SK-N-MC (cell line): ENCODE measurements around the gene HLCS.
A peak's percentile ranks its signal among the peaks of the same experiment; 100 is the strongest.
"Not testable (repeated sequence)": the region's sequence is repeated elsewhere in the genome, so short reads cannot be mapped to it uniquely, and the experiment has no call there.

Experiments used
- DNase-seq: peaks from one replicate; pipeline ENCODE4 v3.0.0-alpha.2; 2011; ENCODE audit warnings: low read depth, low spot score
- H3K27ac ChIP-seq: fragments of 200-600 bp; sonication (generic); 2 replicates; pipeline ENCODE4 v1.5.1; 2016; ENCODE audit warnings: mixed run types
- H3K36me3 ChIP-seq: fragments of 200-600 bp; sonication (generic); 2 replicates; pipeline ENCODE4 v1.6.1; 2017; ENCODE audit warnings: antibody characterized with exemption, low read length, mixed read lengths; ENCODE audit not compliant: insufficient read depth
- H3K4me3 ChIP-seq: fragments of 200-600 bp; sonication (generic); 2 replicates; pipeline ENCODE4 v1.5.1; 2016
- H3K9ac ChIP-seq: fragments of 200-600 bp; sonication (generic); 2 replicates; pipeline ENCODE4 v1.8.0; 2017; ENCODE audit warnings: mixed run types, mixed read lengths; ENCODE audit not compliant: insufficient read length
- H3K9me3 ChIP-seq: fragments of 200-600 bp; sonication (generic); 2 replicates; pipeline ENCODE4 v1.6.1; 2017; ENCODE audit warnings: low read depth, mild to moderate bottlenecking, antibody characterized with exemption, low read length, moderate library complexity, mixed read lengths
- EZH2 ChIP-seq: fragments of 200-600 bp; sonication (generic); IDR thresholded peaks from one replicate; pipeline ENCODE4 v1.6.1; 2017; ENCODE audit warnings: antibody characterized with exemption
- FOXP2 ChIP-seq: optimal IDR thresholded peaks from 2 replicates; pipeline ENCODE3; 2011; ENCODE audit warnings: mild to moderate bottlenecking, moderate library complexity; ENCODE audit not compliant: insufficient read depth; ENCODE audit errors: extremely low read length, control extremely low read depth
- POLR2AphosphoS5 ChIP-seq: IDR thresholded peaks from 2 replicates; pipeline ENCODE4 v1.6.1; 2012; ENCODE audit warnings: mild to moderate bottlenecking, low read depth, low read length, borderline replicate concordance

Gene HLCS

DNA sequence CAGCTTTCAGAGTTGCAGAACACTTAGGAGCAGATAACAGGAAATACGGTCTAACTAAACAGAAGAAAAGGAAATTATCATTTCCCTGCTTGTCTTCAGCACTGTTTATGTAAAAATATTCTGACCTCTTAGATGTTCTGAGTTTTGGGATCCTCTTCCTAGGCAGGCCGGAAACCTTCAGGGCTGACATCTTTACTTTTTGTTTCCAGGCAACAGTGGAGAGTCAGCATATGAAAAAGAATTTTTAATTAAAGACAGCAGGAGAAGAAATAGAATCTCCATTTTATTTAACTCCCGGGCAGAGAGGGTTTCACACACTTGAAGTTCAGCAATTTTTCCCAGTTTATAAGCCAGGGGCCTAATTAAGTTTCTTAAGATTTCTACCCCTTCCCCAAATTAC is 35.0 kb upstream of the HLCS start:
- peak; percentile 89 for DNase-seq
- Histone ChIP-seq H3K9me3 (no peaks in the 10 kb centered on the region), H3K36me3 (no peaks in the 10 kb centered on the region), H3K27ac (peak overlapping the region; percentile 84; the same call in 1 of the 2 replicates), H3K4me3 (peak overlapping the region; percentile 35), H3K9ac (peak overlapping the region; percentile 27)
- TF ChIP-seq FOXP2 (no peak), EZH2 (no peak), POLR2AphosphoS5 (no peak; the same call in 1 of the 2 replicates)

DNA sequence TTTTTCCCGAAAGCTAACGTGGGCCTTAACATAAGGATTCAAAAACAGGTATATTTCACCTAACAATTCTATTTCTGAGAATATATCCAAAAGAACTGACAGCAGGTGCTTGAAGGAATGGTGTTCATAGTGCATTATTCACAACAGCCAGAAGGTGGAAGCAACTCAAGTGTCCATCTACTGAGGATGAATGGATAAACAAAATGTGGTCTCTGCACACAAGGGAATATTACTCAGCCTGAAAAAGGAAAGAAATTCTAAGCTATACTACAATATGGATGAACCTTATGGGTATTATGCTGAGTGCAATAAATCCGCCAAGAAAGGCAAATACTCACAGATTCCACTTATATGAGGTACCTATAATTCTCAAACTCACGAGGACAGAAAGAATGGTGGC is 33.9 kb upstream of the HLCS start:
- Histone ChIP-seq H3K27ac (no peak overlapping the region), H3K4me3 (no peak overlapping the region), H3K9me3 (no peaks in the 10 kb centered on the region), H3K36me3 (no peaks in the 10 kb centered on the region), H3K9ac (no peak overlapping the region)
- TF ChIP-seq EZH2 (no peak), POLR2AphosphoS5 (no peak), FOXP2 (no peak)
- DNase-seq: no peak

DNA sequence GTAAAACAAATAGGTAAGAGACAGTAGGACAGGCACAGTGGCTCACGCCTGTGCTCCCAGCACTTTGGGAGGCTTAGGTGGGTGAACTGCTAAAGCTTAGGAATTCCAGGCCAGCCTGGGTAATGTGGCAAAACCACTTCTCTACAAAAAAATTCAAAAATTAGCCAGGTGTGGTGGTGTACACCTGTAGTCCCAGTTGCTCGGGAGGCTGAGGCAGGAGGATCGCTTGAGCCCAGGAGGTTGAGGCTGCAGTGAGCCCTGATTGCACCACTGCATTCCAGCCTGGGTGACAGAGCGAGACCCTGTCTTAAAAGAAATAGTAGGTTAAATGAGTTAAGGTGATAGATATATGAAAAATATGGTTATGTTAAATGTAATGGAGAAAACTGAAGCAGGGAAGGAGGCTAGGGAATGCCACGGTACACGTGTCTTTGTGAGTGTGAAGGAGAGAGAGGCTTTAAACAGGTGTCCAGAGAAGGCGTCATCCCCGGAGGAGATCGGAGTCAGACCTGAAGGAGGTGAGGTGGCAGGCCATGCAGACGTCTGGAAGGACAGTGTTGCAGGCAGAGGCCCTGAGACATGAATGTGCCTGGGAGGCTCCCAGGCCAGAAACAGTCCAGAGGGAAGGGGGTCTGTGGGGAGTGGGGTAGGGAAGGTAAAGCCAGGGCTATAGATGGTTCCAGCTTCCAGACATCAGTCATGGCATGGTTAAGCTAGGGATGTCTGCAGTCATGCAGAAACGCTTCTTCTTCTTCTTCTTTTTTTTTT is 32.8 kb upstream of the HLCS start:
- TF ChIP-seq FOXP2 (no peak), POLR2AphosphoS5 (no peak), EZH2 (no peak)
- H3K9me3 ChIP-seq: no peaks in the 10 kb centered on the region
- no peak overlapping the region for H3K9ac ChIP-seq
- H3K36me3 ChIP-seq: no peaks in the 10 kb centered on the region
- H3K4me3 ChIP-seq: no peak overlapping the region
- no peak overlapping the region for H3K27ac ChIP-seq
- no peak for DNase-seq

GRCh38 chr21:36995285-36995684 is 28.8 kb upstream of the HLCS start:
- not testable (repeated sequence) for H3K36me3 ChIP-seq, H3K9me3 ChIP-seq, DNase-seq, H3K9ac ChIP-seq, H3K27ac ChIP-seq, H3K4me3 ChIP-seq

GRCh38 chr21:36994501-36995158 is 28.2 kb upstream of the HLCS start:
- Histone ChIP-seq H3K4me3 (no peak overlapping the region), H3K27ac (no peak overlapping the region), H3K36me3 (no peaks in the 10 kb centered on the region), H3K9ac (no peak overlapping the region), H3K9me3 (no peaks in the 10 kb centered on the region)
- TF ChIP-seq EZH2 (no peak), FOXP2 (no peak), POLR2AphosphoS5 (no peak)
- no peak for DNase-seq

DNA sequence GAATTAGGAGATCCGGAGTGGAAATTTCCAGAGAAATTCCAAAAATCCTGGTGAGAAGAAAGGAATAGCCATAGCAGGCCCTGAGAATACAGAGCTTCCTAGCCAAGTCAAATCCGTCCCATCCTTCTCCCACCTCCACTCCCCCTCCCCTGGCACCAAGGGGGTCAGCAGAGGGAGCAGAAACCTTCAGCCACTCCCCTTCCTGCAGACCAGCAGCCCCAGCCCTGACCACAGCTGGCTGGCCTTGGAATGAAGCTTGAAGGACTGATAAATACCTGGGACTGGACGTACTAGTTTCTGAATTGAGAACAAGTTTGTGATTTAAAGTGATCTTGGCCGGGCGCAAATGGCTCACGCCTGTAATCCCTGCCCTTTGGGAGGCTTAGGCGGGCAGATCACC is 26.2 kb upstream of the HLCS start:
- H3K27ac ChIP-seq: no peak overlapping the region
- H3K9ac ChIP-seq: no peak overlapping the region
- no peaks in the 10 kb centered on the region for H3K36me3 ChIP-seq
- no peaks in the 10 kb centered on the region for H3K9me3 ChIP-seq
- no peak for TF ChIP-seq FOXP2
- no peak for TF ChIP-seq POLR2AphosphoS5
- no peak for TF ChIP-seq EZH2
- DNase-seq: no peak
- H3K4me3 ChIP-seq: no peak overlapping the region

DNA sequence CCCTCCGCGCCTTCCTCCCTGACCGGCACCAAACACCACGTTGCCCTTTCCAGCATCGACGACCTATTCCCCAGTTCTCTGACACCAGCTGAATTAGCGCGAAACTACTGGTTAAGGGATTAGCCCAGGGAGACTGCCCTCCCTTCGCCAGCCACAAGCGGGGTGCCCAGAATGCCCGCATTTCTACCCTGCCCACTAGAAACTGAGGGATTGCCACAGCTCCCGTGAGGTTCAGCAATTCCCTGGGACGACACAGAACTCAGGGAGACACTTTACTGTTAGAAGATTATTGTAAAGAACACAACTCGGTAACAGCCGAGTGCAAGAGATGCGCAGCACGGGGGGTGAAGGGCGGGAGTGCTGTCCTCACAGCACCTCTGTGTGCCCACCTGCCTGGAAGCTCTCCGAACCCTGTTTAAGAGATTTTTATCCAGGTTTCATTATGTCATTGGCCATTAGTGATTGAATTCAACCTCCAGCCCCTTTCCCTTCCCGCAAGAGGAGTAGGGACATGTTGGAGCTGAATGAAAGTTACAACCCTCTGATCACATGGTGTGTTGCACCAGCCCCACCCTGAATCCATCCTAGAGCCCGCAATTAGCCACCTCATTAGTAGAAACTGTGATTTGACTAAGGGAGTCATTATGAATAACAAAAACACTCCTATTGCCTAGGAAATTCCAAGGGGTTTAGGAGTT is 24.2 kb upstream of the HLCS start:
- H3K36me3 ChIP-seq: no peaks in the 10 kb centered on the region
- no peak overlapping the region; the same call in 1 of the 2 replicates for H3K4me3 ChIP-seq
- no peak for DNase-seq

DNA sequence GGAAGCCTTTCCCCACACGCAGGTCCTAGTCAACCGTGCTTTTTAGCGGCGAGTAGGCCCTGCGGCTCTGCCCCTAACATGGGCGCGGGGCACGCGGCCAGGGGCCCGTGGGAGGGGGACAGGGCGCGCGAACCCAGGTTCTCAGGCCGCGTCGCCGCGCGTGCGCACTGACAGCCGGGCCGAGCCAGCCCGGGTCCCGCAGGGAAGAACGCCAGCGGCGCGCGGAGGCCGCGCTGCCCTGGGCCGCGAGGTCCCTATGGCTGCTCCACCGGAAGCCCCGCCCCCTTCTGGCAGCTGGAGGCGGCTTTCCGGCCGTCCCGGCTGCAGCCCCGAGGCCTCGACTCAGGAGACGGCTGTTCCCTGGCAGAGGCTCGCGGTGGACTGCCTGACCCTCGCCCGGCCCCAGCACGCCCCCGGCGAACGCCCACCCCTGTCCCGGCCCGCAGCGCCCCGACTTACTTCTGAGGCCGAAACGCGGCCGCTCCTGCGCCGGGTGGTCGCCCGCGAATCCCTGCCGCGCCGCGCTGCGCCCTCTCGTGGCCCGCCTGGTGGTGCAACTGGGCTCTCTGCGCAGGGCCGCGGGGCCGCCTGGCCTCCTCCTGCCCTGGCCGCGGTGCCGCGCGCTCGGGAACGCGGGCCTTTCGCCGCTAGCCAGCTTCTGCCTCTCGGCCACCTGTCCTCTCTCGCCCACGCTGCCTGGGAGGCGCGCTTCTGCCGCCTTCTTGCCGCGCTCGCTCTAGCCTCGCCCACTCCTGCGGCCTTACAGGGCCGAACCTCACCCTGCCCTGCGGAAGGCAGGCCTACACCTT is 23.4 kb upstream of the HLCS start:
- no peak for DNase-seq
- TF ChIP-seq EZH2 (no peak), POLR2AphosphoS5 (no peak; the same call in 1 of the 2 replicates), FOXP2 (no peak)
- Histone ChIP-seq H3K36me3 (no peaks in the 10 kb centered on the region), H3K4me3 (peak overlapping the region; percentile 76), H3K9ac (peak overlapping the region; percentile 38), H3K27ac (no peak overlapping the region), H3K9me3 (no peaks in the 10 kb centered on the region)

More for the DNA sequence above, 24.2 kb upstream of the HLCS start:
- Histone ChIP-seq H3K9me3 (no peaks in the 10 kb centered on the region), H3K27ac (no peak overlapping the region), H3K9ac (no peak overlapping the region)
- TF ChIP-seq POLR2AphosphoS5 (no peak), EZH2 (no peak), FOXP2 (no peak)

- not testable (repeated sequence) for H3K27ac ChIP-seq, H3K36me3 ChIP-seq, H3K9me3 ChIP-seq, DNase-seq
- H3K4me3 ChIP-seq: peak overlapping the region; percentile 76
- H3K9ac ChIP-seq: peak overlapping the region; percentile 38
Observed at GRCh38 chr21:36989199-36989698, 22.8 kb upstream of the HLCS start.
